K562 (cell line): ENCODE results near the gene ZC3H12C. TPM values are rescaled to one million over a fixed set of nuclear protein-coding genes. Genes with fewer than 3 reads are reported as not detected.

Experiments used
- CEBPG ChIP-seq, 3 experiments: fragments of 200-800 bp in 1 of 3; sonication (Bioruptor generic) in 1 of 3; sonication (generic) in 1 of 3; formaldehyde crosslinking in 1 of 3; IDR thresholded peaks in 2 of 3; conservative IDR thresholded peaks in 1 of 3; 2 replicates each; pipeline versions ENCODE4 v1.6.1 to v1.8.0; 2016 to 2022; ENCODE audit warnings: missing compliant biosample characterization in 2 of 3, missing genetic modification characterization in 2 of 3, mild to moderate bottlenecking in 1 of 3, missing genetic modification reagents in 1 of 3
- CHD1 ChIP-seq: fragments of 200-600 bp; sonication (generic); IDR thresholded peaks from one replicate; pipeline ENCODE4 v1.6.1; 2012; ENCODE audit warnings: mild to moderate bottlenecking, moderate library complexity, low read length, inconsistent platforms
- CREB1 ChIP-seq, 2 experiments: sonication (generic) in 1 of 2; formaldehyde crosslinking in 1 of 2; IDR thresholded peaks; 2 replicates each; pipeline versions ENCODE4 v1.6.1 to v1.8.0; 2012 to 2022; ENCODE audit warnings: inconsistent platforms in 1 of 2, mild to moderate bottlenecking in 1 of 2, missing genetic modification reagents in 1 of 2, moderate library complexity in 1 of 2
- CREB3L1 ChIP-seq: fragments of 450-650 bp; IDR thresholded peaks from 2 replicates; pipeline ENCODE4 v1.6.1; 2014; ENCODE audit warnings: low read depth, mild to moderate bottlenecking, moderate library complexity, borderline replicate concordance
- polyA plus RNA-seq, 8 experiments: library from polyadenylated mRNA; depleted of rRNA in 4 of 8; stranded (reverse) in 5 of 8; unstranded in 3 of 8; fragments of >200 nt; fragmentation: Nextera tagmentation in 2 of 8; fragmentation: Illumina TruSeq in 1 of 8; extraction: Ambion mirVana in 2 of 8; extraction: Trizol in 1 of 8; gene quantifications; 2 replicates each; pipeline versions ENCODE4 v1.2.1 to v1.2.3, GENCODE V29; 2011 to 2014; ENCODE audit warnings: inconsistent platforms in 1 of 8, missing spikeins in 1 of 8
- total RNA-seq, 7 experiments: library from RNA; depleted of rRNA in 6 of 7; stranded (reverse); fragments of >200 nt in 6 of 7; fragmentation: Illumina TruSeq in 2 of 7; extraction: Trizol in 2 of 7; gene quantifications; 2 replicates each; pipeline versions ENCODE4 v1.2.1 to v1.2.3, GENCODE V29; 2011 to 2021; ENCODE audit warnings: low replicate concordance in 1 of 7

Gene ZC3H12C
- total and polyA plus RNA-seq, 9 of the 15 experiments (the other 6 are each of a cell fraction or from before 2014, with no cell fraction given), result 0.56 to 5.9 (median 3.3) TPM

- TF ChIP-seq CHD1, result peak; percentile 24
- TF ChIP-seq CREB3L1, result no peak
- TF ChIP-seq CREB1 (IDR thresholded peaks at IDR 0.05), result no peak
- TF ChIP-seq CREB1 (CRISPR knock-in tag; IDR thresholded peaks at IDR 0.05), result 0 out of 2 replicates have a peak, but pooled peaks have one; percentile 9
- TF ChIP-seq CEBPG (CRISPR knock-in tag; IDR thresholded peaks at IDR 0.05), result no peak
- peak in 1 of 2 experiments; percentile 45; a peak in 2 of 4 replicates for TF ChIP-seq CEBPG (tag; conservative IDR thresholded peaks at IDR 0.05 in 1 of 2, IDR thresholded peaks at IDR 0.05 in 1 of 2)
These were observed 460 bp downstream of the ZC3H12C start (continued) for GRCh38 chr11:110093407-110094297.
